IMR-90 (cell line): ENCODE data around the gene RALGAPB. TPM values are rescaled to one million over a fixed set of nuclear protein-coding genes. Genes with fewer than 3 reads are reported as not detected.

Experiments used
- ATAC-seq: fragments of 200-7000 bp; cut with Tn5 transposase; 2 replicates; pipeline ENCODE4 v1.9.1; 2020; ENCODE audit warnings: low read depth, mild to moderate bottlenecking, moderate library complexity
- BruUV-seq: library from RNA; stranded (reverse); fragments of 400-500 nt; replicated peaks from 2 replicates; lab custom pipeline; 2021; lab: Mats Ljungman, UMichigan
- CTCF ChIA-PET: fragments of 300-600 bp; formaldehyde crosslinking; extraction: SDS; loops from one replicate; lab custom pipeline; 2021; ENCODE audit warnings: antibody characterized with exemption; lab: Yijun Ruan, JAX
- POLR2A ChIA-PET: fragments of 300-600 bp; sonication (Branson Sonifier 250); formaldehyde crosslinking; loops from one replicate; lab custom pipeline; 2022; ENCODE audit warnings: antibody characterized with exemption; ENCODE audit not compliant: unreplicated experiment; lab: Charles Lee
- DNase-seq: peaks from one replicate; pipeline ENCODE4 v3.0.0; 2013
- H2AFZ ChIP-seq: replicated peaks from 2 replicates; pipeline ENCODE3; 2013; ENCODE audit warnings: low read length, mild to moderate bottlenecking; ENCODE audit not compliant: poor library complexity
- H2AK5ac ChIP-seq: 2 replicates; pipeline ENCODE4 v1.6.1; 2013; ENCODE audit warnings: low read depth, low read length, inconsistent platforms
- H2AK9ac ChIP-seq: replicated peaks from 2 replicates; pipeline ENCODE3; 2013; ENCODE audit warnings: mild to moderate bottlenecking, low read depth, low read length, moderate library complexity; ENCODE audit not compliant: poor library complexity
- H2BK120ac ChIP-seq: 2 replicates; pipeline ENCODE4 v1.6.1; 2013; ENCODE audit warnings: low read depth, low read length, inconsistent platforms
- H2BK15ac ChIP-seq: 3 replicates; pipeline ENCODE4 v1.6.1; 2013; ENCODE audit warnings: low read depth, low read length, inconsistent platforms
- H2BK20ac ChIP-seq: 2 replicates; pipeline ENCODE4 v1.6.1; 2013; ENCODE audit warnings: low read depth, mild to moderate bottlenecking, inconsistent platforms, low read length, moderate library complexity
- H2BK5ac ChIP-seq: 2 replicates; pipeline ENCODE4 v1.6.1; 2013; ENCODE audit warnings: mild to moderate bottlenecking, low read depth, low read length, inconsistent platforms; ENCODE audit not compliant: poor library complexity, severe bottlenecking
- H3K14ac ChIP-seq: replicated peaks from 2 replicates; pipeline ENCODE4 v1.6.1; 2013; ENCODE audit warnings: low read depth, low read length, inconsistent platforms
- H3K18ac ChIP-seq: 2 replicates; pipeline ENCODE4 v1.6.1; 2013; ENCODE audit warnings: low read depth, low read length, control low read depth
- H3K23ac ChIP-seq: 2 replicates; pipeline ENCODE4 v1.6.1; 2013; ENCODE audit warnings: low read depth, low read length, inconsistent platforms
- H3K27ac ChIP-seq: 2 replicates; pipeline ENCODE4 v1.5.1; 2013; ENCODE audit warnings: mild to moderate bottlenecking, control low read depth, low read length; ENCODE audit not compliant: insufficient read depth
- H3K27me3 ChIP-seq: 2 replicates; pipeline ENCODE4 v1.6.1; 2013; ENCODE audit warnings: low read length; ENCODE audit not compliant: control insufficient read depth, insufficient read depth
- H3K36me3 ChIP-seq: 2 replicates; pipeline ENCODE4 v1.6.1; 2013; ENCODE audit warnings: low read length, mixed read lengths; ENCODE audit not compliant: control insufficient read depth, insufficient read depth
- H3K4ac ChIP-seq: 2 replicates; pipeline ENCODE4 v1.6.1; 2013; ENCODE audit warnings: low read depth, low read length, inconsistent platforms
- H3K4me1 ChIP-seq: 2 replicates; pipeline ENCODE4 v1.6.1; 2013; ENCODE audit warnings: low read length, mixed read lengths; ENCODE audit not compliant: control insufficient read depth, insufficient read depth
- H3K4me2 ChIP-seq: 2 replicates; pipeline ENCODE4 v1.6.1; 2013; ENCODE audit warnings: low read depth, mild to moderate bottlenecking, control low read depth, low read length, moderate library complexity
- H3K4me3 ChIP-seq: 2 replicates; pipeline ENCODE4 v1.5.1; 2013; ENCODE audit warnings: low read depth, mild to moderate bottlenecking, control low read depth, low read length, moderate library complexity; ENCODE audit not compliant: insufficient read depth
- H3K56ac ChIP-seq: 2 replicates; pipeline ENCODE4 v1.6.1; 2013; ENCODE audit warnings: low read length, inconsistent platforms; ENCODE audit not compliant: insufficient read depth; ENCODE audit errors: extremely low read depth
- H3K79me1 ChIP-seq, 2 experiments: 2 replicates each; pipeline ENCODE4 v1.6.1; 2013; ENCODE audit warnings: low read length in 2 of 2, inconsistent platforms in 1 of 2, low read depth in 1 of 2
- H3K9ac ChIP-seq: 2 replicates; pipeline ENCODE4 v1.6.1; 2013; ENCODE audit warnings: low read depth, low read length, control low read depth
- H3K9me1 ChIP-seq: 2 replicates; pipeline ENCODE4 v1.6.1; 2013; ENCODE audit warnings: low read length, inconsistent platforms; ENCODE audit not compliant: insufficient read depth
- H3K9me3 ChIP-seq: 2 replicates; pipeline ENCODE4 v1.6.1; 2013; ENCODE audit warnings: low read length; ENCODE audit not compliant: control insufficient read depth, insufficient read depth
- H4K20me1 ChIP-seq: 2 replicates; pipeline ENCODE4 v1.6.1; 2013; ENCODE audit warnings: low read length, inconsistent platforms; ENCODE audit not compliant: insufficient read depth
- H4K5ac ChIP-seq: 2 replicates; pipeline ENCODE4 v1.6.1; 2013; ENCODE audit warnings: mild to moderate bottlenecking, low read depth, low read length, control low read depth
- H4K8ac ChIP-seq, 2 experiments: 2 replicates each; pipeline ENCODE4 v1.6.1; 2013; ENCODE audit warnings: low read depth in 2 of 2, low read length in 2 of 2, control low read depth in 1 of 2, inconsistent platforms in 1 of 2
- H4K91ac ChIP-seq: 2 replicates; pipeline ENCODE4 v1.6.1; 2013; ENCODE audit warnings: low read depth, low read length, inconsistent platforms; ENCODE audit not compliant: insufficient read depth
- BHLHE40 ChIP-seq: fragments of 150-350 bp; IDR thresholded peaks from 2 replicates; pipeline ENCODE4 v1.6.1; 2016; ENCODE audit warnings: mild to moderate bottlenecking, low read depth, low read length
- CEBPB ChIP-seq: IDR thresholded peaks from 2 replicates; pipeline ENCODE4 v1.6.1; 2012; ENCODE audit warnings: low read depth, low read length, improper control_type of control experiment
- CHD1 ChIP-seq: IDR thresholded peaks from 2 replicates; pipeline ENCODE4 v1.6.1; 2012; ENCODE audit warnings: low read depth, low read length, improper control_type of control experiment
- MAFK ChIP-seq: IDR thresholded peaks from 2 replicates; pipeline ENCODE4 v1.6.1; 2012; ENCODE audit warnings: low read depth, low read length, improper control_type of control experiment
- MAZ ChIP-seq: IDR thresholded peaks from 2 replicates; pipeline ENCODE4 v1.6.1; 2012; ENCODE audit warnings: low read depth, mild to moderate bottlenecking, low read length, improper control_type of control experiment, moderate library complexity, borderline replicate concordance
- NFE2L2 ChIP-seq: fragments of 150-350 bp; IDR thresholded peaks from 2 replicates; pipeline ENCODE4 v1.6.1; 2016; ENCODE audit warnings: low read depth, mild to moderate bottlenecking, low read length
- POLR2A ChIP-seq: IDR thresholded peaks from 2 replicates; pipeline ENCODE4 v1.6.1; 2012; ENCODE audit warnings: mild to moderate bottlenecking, low read depth, low read length
- RAD21 ChIP-seq: IDR thresholded peaks from 2 replicates; pipeline ENCODE4 v1.6.1; 2012; ENCODE audit warnings: low read length, improper control_type of control experiment
- RCOR1 ChIP-seq: IDR thresholded peaks from 2 replicates; pipeline ENCODE4 v1.6.1; 2012; ENCODE audit warnings: mild to moderate bottlenecking, low read length, improper control_type of control experiment; ENCODE audit not compliant: insufficient replicate concordance
- RFX5 ChIP-seq: IDR thresholded peaks from 2 replicates; pipeline ENCODE4 v1.8.0; 2012; ENCODE audit warnings: low read depth, mild to moderate bottlenecking, low read length, moderate library complexity
- SMC3 ChIP-seq: fragments of 150-350 bp; IDR thresholded peaks from 2 replicates; pipeline ENCODE4 v1.6.1; 2016; ENCODE audit warnings: low read depth, mild to moderate bottlenecking, antibody characterized with exemption, low read length, moderate library complexity
- WGBS, 2 experiments: methylation state at CpG; one replicate each; pipeline versions ENCODE4 v1.1.5 to v1.1.7; 2013; ENCODE audit warnings: missing lambda C conversion rate in 2 of 2; ENCODE audit not compliant: insufficient read length in 1 of 2; ENCODE audit errors: extremely low coverage in 2 of 2; 5-methylcytosine and 5-hydroxymethylcytosine counted together
- dilution Hi-C: fragments of 300-500 bp; cut with HindIII; formaldehyde crosslinking; loops from one replicate; pipeline ENCODE4 v1.14.3; 2018; ENCODE audit warnings: low sequenced_read_pairs; ENCODE audit not compliant: unreplicated experiment
- in situ Hi-C: fragments of 300-500 bp; cut with MboI; formaldehyde crosslinking; loops from 3 replicates; pipeline ENCODE4 v1.14.3; 2019; ENCODE audit warnings: low sequenced_read_pairs, inconsistent platforms, mixed read lengths
- intact Hi-C: fragments of 100-400 bp; cut with micrococcal nuclease; formaldehyde crosslinking; loops from 2 replicates; pipeline ENCODE4 v1.10.0; 2022
- polyA plus RNA-seq, 3 experiments: library from polyadenylated mRNA; depleted of rRNA; stranded (reverse); fragments of >200 nt; gene quantifications; 2 replicates each; pipeline ENCODE4 v1.2.3, GENCODE V29; 2012; ENCODE audit warnings: low replicate concordance in 1 of 3
- total RNA-seq: library from RNA; depleted of rRNA; stranded (reverse); fragments of >200 nt; gene quantifications from 2 replicates; pipeline ENCODE4 v1.2.3, GENCODE V29; 2012
- TF ChIP-seq, protein P1 (sequence below): fragments of 150-350 bp; IDR thresholded peaks from 2 replicates; pipeline ENCODE4 v1.6.1; 2016; ENCODE audit warnings: low read depth, mild to moderate bottlenecking, low read length, moderate library complexity, borderline replicate concordance
- TF ChIP-seq, protein P2 (sequence below): conservative IDR thresholded peaks from 2 replicates; pipeline ENCODE4 v1.5.1; 2012; ENCODE audit warnings: mild to moderate bottlenecking, low read depth, low read length, improper control_type of control experiment
- TF ChIP-seq, protein P3 (sequence below): fragments of 150-350 bp; IDR thresholded peaks from 2 replicates; pipeline ENCODE4 v1.6.1; 2017; ENCODE audit warnings: mild to moderate bottlenecking, antibody characterized with exemption, low read length, low read depth

RALGAPB gene
- total and polyA plus RNA-seq, 2 of the 4 experiments (the other 2 are of a cell fraction) = 12.7 to 30.3 TPM

DNA sequence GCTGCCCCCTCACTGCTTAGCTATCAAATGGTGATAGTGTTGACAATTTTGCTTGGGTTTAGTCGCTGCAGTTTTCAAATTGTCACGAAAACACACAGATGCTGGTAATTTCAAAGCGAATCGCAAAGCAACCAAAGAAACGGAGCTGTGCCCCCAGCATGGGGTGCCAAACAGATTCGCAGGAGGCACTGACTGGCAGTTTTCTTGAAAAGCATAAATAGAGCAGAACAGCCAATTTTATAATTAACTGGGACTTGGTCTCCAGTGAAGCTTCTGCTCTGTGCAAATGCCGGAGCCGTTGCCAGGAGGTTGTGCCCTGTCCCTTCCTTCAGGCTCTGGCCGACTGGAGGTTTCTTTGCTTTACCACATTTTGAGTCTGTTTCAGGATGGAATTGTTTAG lies 147.8 kb downstream of the RALGAPB start:
- Histone ChIP-seq H3K14ac (no peak overlapping the region), H3K36me3 (no peaks in the 10 kb centered on the region), H4K20me1 (no peaks in the 10 kb centered on the region), H2AK9ac (no peak overlapping the region), H2AFZ (no peak overlapping the region), H3K27ac (no peak overlapping the region), H3K56ac (no peak overlapping the region), H3K79me1 (no peaks in the 10 kb centered on the region), H3K4me1 (no peaks in the 10 kb centered on the region), H3K9me1 (no peaks in the 10 kb centered on the region), H3K4me3 (no peak overlapping the region), H4K8ac (no peak overlapping the region), H2AK5ac (no peak overlapping the region), H3K9me3 (no peaks in the 10 kb centered on the region), H2BK120ac (no peak overlapping the region), H4K5ac (no peak overlapping the region), H4K91ac (no peak overlapping the region), H3K18ac (no peak overlapping the region), H3K4ac (no peak overlapping the region), H3K4me2 (no peak overlapping the region), H3K27me3 (peaks cover 25% of the 10 kb centered on the region), H2BK5ac (no peak overlapping the region), H2BK20ac (no peak overlapping the region), H2BK15ac (no peak overlapping the region), H3K9ac (no peak overlapping the region), H3K23ac (no peak overlapping the region)
- dilution Hi-C loops = no loop called here
- intact Hi-C loops = no loop called here
- DNase-seq = no peak
- BruUV-seq = no TSS peak
- 33% methylated on average over 1 of the region's 9 CpGs; no CpG with 5 or more reads in 1 of the 2 experiments for WGBS, 2 experiments
- CTCF ChIA-PET = no interaction called here
- POLR2A ChIA-PET = interaction anchor here (0.6 kb wide), 1 partner anchor 10 kb away, joined by 3 read pairs; no protein-coding TSS in a partner anchor
- in situ Hi-C loops = no loop called here
- no peak for ATAC-seq
- no peak for TF ChIP-seq RAD21
- TF ChIP-seq CEBPB = no peak
- TF ChIP-seq POLR2A = no peak
- no peak for TF ChIP-seq BHLHE40
- TF ChIP-seq SMC3 = no peak
- TF ChIP-seq CHD1 = no peak
- TF ChIP-seq RFX5 = no peak
- TF ChIP-seq, protein P1, sequence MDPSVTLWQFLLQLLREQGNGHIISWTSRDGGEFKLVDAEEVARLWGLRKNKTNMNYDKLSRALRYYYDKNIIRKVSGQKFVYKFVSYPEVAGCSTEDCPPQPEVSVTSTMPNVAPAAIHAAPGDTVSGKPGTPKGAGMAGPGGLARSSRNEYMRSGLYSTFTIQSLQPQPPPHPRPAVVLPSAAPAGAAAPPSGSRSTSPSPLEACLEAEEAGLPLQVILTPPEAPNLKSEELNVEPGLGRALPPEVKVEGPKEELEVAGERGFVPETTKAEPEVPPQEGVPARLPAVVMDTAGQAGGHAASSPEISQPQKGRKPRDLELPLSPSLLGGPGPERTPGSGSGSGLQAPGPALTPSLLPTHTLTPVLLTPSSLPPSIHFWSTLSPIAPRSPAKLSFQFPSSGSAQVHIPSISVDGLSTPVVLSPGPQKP = no peak
- TF ChIP-seq, protein P2, sequence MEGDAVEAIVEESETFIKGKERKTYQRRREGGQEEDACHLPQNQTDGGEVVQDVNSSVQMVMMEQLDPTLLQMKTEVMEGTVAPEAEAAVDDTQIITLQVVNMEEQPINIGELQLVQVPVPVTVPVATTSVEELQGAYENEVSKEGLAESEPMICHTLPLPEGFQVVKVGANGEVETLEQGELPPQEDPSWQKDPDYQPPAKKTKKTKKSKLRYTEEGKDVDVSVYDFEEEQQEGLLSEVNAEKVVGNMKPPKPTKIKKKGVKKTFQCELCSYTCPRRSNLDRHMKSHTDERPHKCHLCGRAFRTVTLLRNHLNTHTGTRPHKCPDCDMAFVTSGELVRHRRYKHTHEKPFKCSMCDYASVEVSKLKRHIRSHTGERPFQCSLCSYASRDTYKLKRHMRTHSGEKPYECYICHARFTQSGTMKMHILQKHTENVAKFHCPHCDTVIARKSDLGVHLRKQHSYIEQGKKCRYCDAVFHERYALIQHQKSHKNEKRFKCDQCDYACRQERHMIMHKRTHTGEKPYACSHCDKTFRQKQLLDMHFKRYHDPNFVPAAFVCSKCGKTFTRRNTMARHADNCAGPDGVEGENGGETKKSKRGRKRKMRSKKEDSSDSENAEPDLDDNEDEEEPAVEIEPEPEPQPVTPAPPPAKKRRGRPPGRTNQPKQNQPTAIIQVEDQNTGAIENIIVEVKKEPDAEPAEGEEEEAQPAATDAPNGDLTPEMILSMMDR = no peak
- TF ChIP-seq NFE2L2 = no peak
- no peak for TF ChIP-seq MAFK
- TF ChIP-seq MAZ = no peak
- TF ChIP-seq, protein P3, sequence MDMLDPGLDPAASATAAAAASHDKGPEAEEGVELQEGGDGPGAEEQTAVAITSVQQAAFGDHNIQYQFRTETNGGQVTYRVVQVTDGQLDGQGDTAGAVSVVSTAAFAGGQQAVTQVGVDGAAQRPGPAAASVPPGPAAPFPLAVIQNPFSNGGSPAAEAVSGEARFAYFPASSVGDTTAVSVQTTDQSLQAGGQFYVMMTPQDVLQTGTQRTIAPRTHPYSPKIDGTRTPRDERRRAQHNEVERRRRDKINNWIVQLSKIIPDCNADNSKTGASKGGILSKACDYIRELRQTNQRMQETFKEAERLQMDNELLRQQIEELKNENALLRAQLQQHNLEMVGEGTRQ = no peak
- no peak for TF ChIP-seq RCOR1
